Transverse colon (tissue), 4 donors: ENCODE data around the gene ATP8B4.

ENCODE experiments used
- CTCF ChIP-seq, 5 experiments: fragments of 200-600 bp in 3 of 5; fragments of 450-650 bp in 2 of 5; sonication (generic) in 3 of 5; IDR thresholded peaks; 1 replicate in 2 of 5; 2 replicates in 3 of 5; pipeline ENCODE4 v1.5.1; 2016 to 2017; ENCODE audit warnings: antibody characterized with exemption in 5 of 5, inconsistent platforms in 3 of 5, mild to moderate bottlenecking in 2 of 5, moderate library complexity in 1 of 5
- EP300 ChIP-seq: sonication (generic); formaldehyde crosslinking; IDR thresholded peaks from one replicate; pipeline ENCODE4 v1.6.1; 2017; ENCODE audit warnings: antibody characterized with exemption, low read depth
- POLR2A ChIP-seq: fragments of 450-650 bp; IDR thresholded peaks from one replicate; pipeline ENCODE4 v1.6.1; 2016; ENCODE audit warnings: antibody characterized with exemption, mild to moderate bottlenecking, moderate library complexity
- POLR2AphosphoS5 ChIP-seq, 3 donors: sonication (generic); formaldehyde crosslinking; IDR thresholded peaks; one replicate each; pipeline ENCODE4 v1.6.1; 2016; ENCODE audit warnings: antibody characterized with exemption in 3 of 3

- TF ChIP-seq CTCF (IDR thresholded peaks at IDR 0.05) = no peak
- TF ChIP-seq POLR2AphosphoS5 (IDR thresholded peaks at IDR 0.05) = no peak
- TF ChIP-seq EP300 = no peak
- TF ChIP-seq POLR2A = no peak
Observed at GRCh38 chr15:50150349-50150748, 31.3 kb upstream of the ATP8B4 start.
